ENCODE results near the gene AATK. TPM values are rescaled to one million over a fixed set of nuclear protein-coding genes. Genes with fewer than 3 reads are reported as not detected.

The AATK gene
- total RNA-seq, 2 experiments from 2014 or later: 0.78 to 1.0 TPM

- peaks cover 33% of the 10 kb centered on the region for H3K4me1 Mint-ChIP-seq (ENCODE audit: low read depth)
- ChIA-PET CTCF (interaction anchor here (1.2 to 1.3 kb wide), 2 partner anchors 70 to 122 kb away, joined by 3 to 4 read pairs; no protein-coding TSS in a partner anchor), POLR2A (no interaction called here)
- DNase-seq: no peak
- no peaks in the 10 kb centered on the region for H3K27me3 Mint-ChIP-seq
- H3K9me3 Mint-ChIP-seq: no peaks in the 10 kb centered on the region
- H3K4me3 Mint-ChIP-seq: no peak overlapping the region
- no peaks in the 10 kb centered on the region for H3K36me3 Mint-ChIP-seq
- intact Hi-C loops (cut with micrococcal nuclease): loop anchor here (10.0 kb wide), 1 partner anchor 837 kb away; no protein-coding TSS in a partner anchor
- H3K27ac Mint-ChIP-seq: no peak overlapping the region
Observed at GRCh38 chr17:81091774-81092517, 74.1 kb downstream of the AATK start.

- no peaks in the 10 kb centered on the region for H3K27me3 Mint-ChIP-seq
- DNase-seq: no peak
- POLR2A ChIA-PET: no interaction called here
- H3K36me3 Mint-ChIP-seq: no peaks in the 10 kb centered on the region
- H3K27ac Mint-ChIP-seq: no peak overlapping the region
- intact Hi-C loops (cut with micrococcal nuclease): loop anchor here (10.0 kb wide), 1 partner anchor 836 kb away; no protein-coding TSS in a partner anchor
- no peaks in the 10 kb centered on the region for H3K9me3 Mint-ChIP-seq
- CTCF ChIA-PET: no interaction called here
- H3K4me3 Mint-ChIP-seq: no peak overlapping the region
- peaks cover 25% of the 10 kb centered on the region for H3K4me1 Mint-ChIP-seq (ENCODE audit: low read depth)
Observed at GRCh38 chr17:81091154-81091553, 74.9 kb downstream of the AATK start.

GRCh38 chr17:81090361-81091136 is 75.5 kb downstream of the AATK start:
- ChIA-PET CTCF (interaction anchor here (0.8 kb wide), 1 partner anchor 41 kb away, joined by 3 read pairs; no protein-coding TSS in a partner anchor), POLR2A (no interaction called here)
- Mint-ChIP-seq H3K4me3 (no peak overlapping the region), H3K4me1 (ENCODE audit: low read depth) (peaks cover 19% of the 10 kb centered on the region), H3K27me3 (no peaks in the 10 kb centered on the region), H3K27ac (no peak overlapping the region), H3K9me3 (no peaks in the 10 kb centered on the region), H3K36me3 (no peaks in the 10 kb centered on the region)
- intact Hi-C loops (cut with micrococcal nuclease): loop anchor here (10.0 kb wide), 1 partner anchor 836 kb away; no protein-coding TSS in a partner anchor
- DNase-seq: peak; percentile 55

GRCh38 chr17:81086789-81087551 is 79.1 kb downstream of the AATK start:
- peak; percentile 16 for DNase-seq
- H3K27ac Mint-ChIP-seq: no peak overlapping the region

GRCh38 chr17:81085420-81085911 is 80.6 kb downstream of the AATK start:
- ChIA-PET POLR2A (no interaction called here), CTCF (interaction anchor here (0.9 kb wide), 1 partner anchor 17 kb away, joined by 5 read pairs; no protein-coding TSS in a partner anchor)
- Mint-ChIP-seq H3K4me1 (ENCODE audit: low read depth) (no peaks in the 10 kb centered on the region), H3K27me3 (no peaks in the 10 kb centered on the region), H3K9me3 (no peaks in the 10 kb centered on the region), H3K4me3 (no peak overlapping the region), H3K36me3 (no peaks in the 10 kb centered on the region), H3K27ac (no peak overlapping the region)
- intact Hi-C loops (cut with micrococcal nuclease): no loop called here
- DNase-seq: no peak

More at GRCh38 chr17:81086789-81087551, 79.1 kb downstream of the AATK start:
- Mint-ChIP-seq H3K27me3 (no peaks in the 10 kb centered on the region), H3K9me3 (no peaks in the 10 kb centered on the region), H3K4me1 (ENCODE audit: low read depth) (no peaks in the 10 kb centered on the region), H3K36me3 (no peaks in the 10 kb centered on the region), H3K4me3 (no peak overlapping the region)
- intact Hi-C loops (cut with micrococcal nuclease): no loop called here
- CTCF ChIA-PET: interaction anchor here (1.2 to 1.6 kb wide), 2 partner anchors 15 to 63 kb away, joined by 3 to 10 read pairs; no protein-coding TSS in a partner anchor
- POLR2A ChIA-PET: no interaction called here

GRCh38 chr17:81084680-81085419 is 81.2 kb downstream of the AATK start:
- CTCF ChIA-PET: interaction anchor here (0.9 kb wide), 1 partner anchor 17 kb away, joined by 5 read pairs; no protein-coding TSS in a partner anchor

GRCh38 chr17:81083125-81083765 is 82.8 kb downstream of the AATK start:
- Mint-ChIP-seq H3K36me3 (no peaks in the 10 kb centered on the region), H3K9me3 (no peaks in the 10 kb centered on the region), H3K4me1 (ENCODE audit: low read depth) (no peaks in the 10 kb centered on the region), H3K27ac (no peak overlapping the region), H3K27me3 (no peaks in the 10 kb centered on the region), H3K4me3 (no peak overlapping the region)
- ChIA-PET CTCF (no interaction called here), POLR2A (no interaction called here)
- intact Hi-C loops (cut with micrococcal nuclease): no loop called here
- DNase-seq: no peak

More at GRCh38 chr17:81084680-81085419, 81.2 kb downstream of the AATK start:
- POLR2A ChIA-PET: no interaction called here
- H3K4me3 Mint-ChIP-seq: no peak overlapping the region
- no peak overlapping the region for H3K27ac Mint-ChIP-seq
- no peaks in the 10 kb centered on the region for H3K27me3 Mint-ChIP-seq
- DNase-seq: no peak
- no peaks in the 10 kb centered on the region for H3K4me1 Mint-ChIP-seq (ENCODE audit: low read depth)
- intact Hi-C loops (cut with micrococcal nuclease): no loop called here
- H3K36me3 Mint-ChIP-seq: no peaks in the 10 kb centered on the region
- H3K9me3 Mint-ChIP-seq: no peaks in the 10 kb centered on the region

GRCh38 chr17:81082177-81083073 is 83.6 kb downstream of the AATK start:
- no peak for DNase-seq
- Mint-ChIP-seq H3K36me3 (no peaks in the 10 kb centered on the region), H3K4me3 (no peak overlapping the region), H3K9me3 (no peaks in the 10 kb centered on the region), H3K27ac (no peak overlapping the region), H3K4me1 (ENCODE audit: low read depth) (no peaks in the 10 kb centered on the region), H3K27me3 (no peaks in the 10 kb centered on the region)
- CTCF ChIA-PET: no interaction called here
- intact Hi-C loops (cut with micrococcal nuclease): no loop called here
- POLR2A ChIA-PET: no interaction called here

GRCh38 chr17:81081222-81082176 is 84.5 kb downstream of the AATK start:
- ChIA-PET CTCF (no interaction called here), POLR2A (no interaction called here)
- H3K27me3 Mint-ChIP-seq: no peaks in the 10 kb centered on the region
- no peaks in the 10 kb centered on the region for H3K36me3 Mint-ChIP-seq
- no peak for DNase-seq
- no peaks in the 10 kb centered on the region for H3K9me3 Mint-ChIP-seq
- H3K27ac Mint-ChIP-seq: no peak overlapping the region
- intact Hi-C loops (cut with micrococcal nuclease): no loop called here
- no peak overlapping the region for H3K4me3 Mint-ChIP-seq
- no peaks in the 10 kb centered on the region for H3K4me1 Mint-ChIP-seq (ENCODE audit: low read depth)

GRCh38 chr17:81080019-81080418 is 86.0 kb downstream of the AATK start:
- Mint-ChIP-seq H3K4me1 (ENCODE audit: low read depth) (no peaks in the 10 kb centered on the region), H3K4me3 (no peak overlapping the region), H3K36me3 (no peaks in the 10 kb centered on the region), H3K9me3 (no peaks in the 10 kb centered on the region), H3K27ac (no peak overlapping the region), H3K27me3 (no peaks in the 10 kb centered on the region)
- POLR2A ChIA-PET: no interaction called here
- intact Hi-C loops (cut with micrococcal nuclease): no loop called here
- CTCF ChIA-PET: no interaction called here
- DNase-seq: no peak

Data from activated CD4-positive, alpha-beta memory T cell treated with anti-CD3 and anti-CD28 coated beads for 36 hours (primary cell).